HFF-Myc (cell line): Measurements from ENCODE around the gene SH3PXD2A.
A peak's percentile ranks its signal among the peaks of the same experiment; 100 is the strongest.

Source experiments
- DNase-seq: peaks from one replicate; pipeline ENCODE4 v3.0.0-alpha.2; 2011; ENCODE audit warnings: low read depth; ENCODE audit errors: extremely low read depth
- H3K4me3 ChIP-seq: replicated peaks from 2 replicates; pipeline ENCODE4 v1.5.1; 2011; ENCODE audit warnings: low read depth, mild to moderate bottlenecking, control low read depth, low read length
- TF ChIP-seq, protein P1 (sequence below): IDR thresholded peaks from 2 replicates; pipeline ENCODE4 v1.5.1; 2012; ENCODE audit warnings: mild to moderate bottlenecking, low read depth, low read length, control low read depth; ENCODE audit errors: missing control alignments

The SH3PXD2A gene

DNA sequence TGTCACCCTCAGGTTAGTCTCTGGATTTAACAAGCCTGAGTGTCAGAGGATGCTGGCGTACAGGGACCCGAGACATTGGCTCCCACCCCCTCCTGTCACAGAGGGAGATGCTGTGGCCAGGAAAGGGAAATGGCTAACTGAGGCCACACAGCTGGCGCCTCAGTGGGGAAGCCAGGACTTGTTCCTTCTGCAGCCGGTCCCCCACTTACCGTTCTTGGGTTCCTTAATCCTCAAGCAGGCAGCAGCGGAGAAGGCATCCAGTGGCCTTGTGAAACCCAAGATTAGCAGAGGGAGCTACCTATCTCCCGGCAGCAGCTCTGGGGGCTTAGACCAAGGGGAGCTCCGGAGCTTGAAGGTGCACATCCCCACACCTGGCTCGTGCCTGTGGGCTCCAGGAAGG, 296.5 kb downstream of the SH3PXD2A start:
- TF ChIP-seq, protein P1, sequence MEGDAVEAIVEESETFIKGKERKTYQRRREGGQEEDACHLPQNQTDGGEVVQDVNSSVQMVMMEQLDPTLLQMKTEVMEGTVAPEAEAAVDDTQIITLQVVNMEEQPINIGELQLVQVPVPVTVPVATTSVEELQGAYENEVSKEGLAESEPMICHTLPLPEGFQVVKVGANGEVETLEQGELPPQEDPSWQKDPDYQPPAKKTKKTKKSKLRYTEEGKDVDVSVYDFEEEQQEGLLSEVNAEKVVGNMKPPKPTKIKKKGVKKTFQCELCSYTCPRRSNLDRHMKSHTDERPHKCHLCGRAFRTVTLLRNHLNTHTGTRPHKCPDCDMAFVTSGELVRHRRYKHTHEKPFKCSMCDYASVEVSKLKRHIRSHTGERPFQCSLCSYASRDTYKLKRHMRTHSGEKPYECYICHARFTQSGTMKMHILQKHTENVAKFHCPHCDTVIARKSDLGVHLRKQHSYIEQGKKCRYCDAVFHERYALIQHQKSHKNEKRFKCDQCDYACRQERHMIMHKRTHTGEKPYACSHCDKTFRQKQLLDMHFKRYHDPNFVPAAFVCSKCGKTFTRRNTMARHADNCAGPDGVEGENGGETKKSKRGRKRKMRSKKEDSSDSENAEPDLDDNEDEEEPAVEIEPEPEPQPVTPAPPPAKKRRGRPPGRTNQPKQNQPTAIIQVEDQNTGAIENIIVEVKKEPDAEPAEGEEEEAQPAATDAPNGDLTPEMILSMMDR = no peak
- no peak for DNase-seq
- no peak overlapping the region for H3K4me3 ChIP-seq

DNA sequence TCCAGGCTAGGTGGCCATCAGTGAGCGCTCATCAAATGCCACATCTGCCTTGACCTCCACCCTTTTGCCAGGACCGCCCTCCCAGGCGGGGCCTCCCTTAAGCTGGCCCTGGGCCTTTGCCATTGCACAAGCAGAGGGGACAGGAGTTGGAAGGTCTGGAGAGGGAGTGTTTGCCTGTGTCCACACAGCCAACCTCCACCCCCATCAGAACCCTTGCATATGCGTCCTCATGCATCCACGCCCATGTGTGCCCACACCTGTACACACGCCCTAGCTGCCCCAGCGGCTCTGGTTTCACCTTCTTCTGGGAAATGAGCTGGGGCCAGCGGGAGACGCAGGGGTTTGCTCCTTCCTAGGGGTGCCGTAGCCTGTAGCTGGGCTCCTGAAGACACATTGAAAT, 297.9 kb downstream of the SH3PXD2A start:
- TF ChIP-seq, protein P1 = no peak
- DNase-seq = no peak
- H3K4me3 ChIP-seq = no peak overlapping the region

DNA sequence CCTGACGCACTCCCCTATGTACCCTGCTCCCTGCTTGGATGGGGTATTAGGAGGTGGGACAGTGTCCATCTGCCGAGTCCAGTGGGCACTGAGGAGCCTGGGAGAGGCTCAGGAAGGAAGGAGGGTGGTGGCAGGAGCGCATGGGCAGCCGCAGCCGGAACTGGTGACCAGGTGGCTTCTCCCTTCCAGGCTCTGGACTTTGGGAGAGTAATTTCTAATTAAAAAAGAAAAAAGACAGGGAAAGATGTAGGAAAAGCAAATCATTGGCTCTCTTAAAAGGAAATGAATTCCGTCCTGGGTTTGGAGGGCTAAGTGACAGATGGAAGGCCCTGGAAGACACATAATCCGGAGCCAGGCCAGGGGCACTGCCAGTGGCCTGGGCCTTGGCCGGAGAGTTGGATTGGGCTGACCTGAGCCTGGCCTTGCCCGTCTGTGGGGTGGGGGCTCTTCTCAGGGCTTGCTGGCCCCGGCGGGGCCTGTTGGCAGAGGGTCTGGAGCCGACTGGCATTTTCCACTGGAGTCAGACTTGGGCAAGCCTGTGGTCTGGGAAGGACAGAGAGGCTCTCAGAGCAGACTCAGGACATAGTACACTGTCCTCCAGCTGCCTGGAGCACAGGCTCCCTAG, 298.9 kb downstream of the SH3PXD2A start:
- TF ChIP-seq, protein P1 = no peak
- DNase-seq = no peak
- H3K4me3 ChIP-seq = no peak overlapping the region

DNA sequence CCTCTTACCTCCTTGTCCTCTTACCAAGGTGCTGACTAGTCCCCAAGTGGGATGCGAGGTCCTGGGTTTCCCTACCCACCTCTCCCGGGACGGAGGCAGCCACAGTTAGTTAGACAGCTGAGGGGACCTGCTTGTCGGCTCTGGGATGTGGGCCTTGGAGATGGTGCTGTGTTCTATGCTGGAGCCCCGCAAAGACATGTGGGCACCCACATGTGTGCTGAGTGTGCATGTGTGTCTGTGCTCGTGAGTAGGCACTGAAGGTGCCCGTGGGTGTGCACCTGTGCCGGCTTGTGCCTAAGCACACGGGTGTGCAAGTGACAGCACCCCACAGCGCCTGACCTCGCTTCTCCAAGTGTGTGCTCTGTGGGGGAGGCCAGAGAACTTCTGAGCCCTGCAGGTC, 299.7 kb downstream of the SH3PXD2A start:
- peak overlapping the region; percentile 41 for H3K4me3 ChIP-seq
- no peak for DNase-seq
- TF ChIP-seq, protein P1 = no peak

DNA sequence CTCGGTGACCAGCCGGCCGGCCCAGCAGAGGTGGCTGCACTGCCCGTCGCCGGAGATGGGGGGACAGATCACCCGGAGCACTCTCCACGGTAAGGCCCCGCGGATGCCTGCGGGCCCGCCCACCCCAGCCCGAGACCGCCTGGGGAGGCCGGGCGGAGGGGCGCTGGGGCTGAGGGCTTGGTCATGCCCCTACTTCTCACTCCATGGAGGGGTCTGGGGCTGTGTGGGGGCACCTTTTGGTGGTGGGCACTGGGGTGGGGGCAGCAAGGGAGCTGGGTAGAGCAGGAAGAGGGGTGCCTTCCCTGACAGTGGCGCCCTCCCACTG, 300.1 kb downstream of the SH3PXD2A start:
- H3K4me3 ChIP-seq = peak overlapping the region; percentile 41
- TF ChIP-seq, protein P1 = no peak
- no peak for DNase-seq

DNA sequence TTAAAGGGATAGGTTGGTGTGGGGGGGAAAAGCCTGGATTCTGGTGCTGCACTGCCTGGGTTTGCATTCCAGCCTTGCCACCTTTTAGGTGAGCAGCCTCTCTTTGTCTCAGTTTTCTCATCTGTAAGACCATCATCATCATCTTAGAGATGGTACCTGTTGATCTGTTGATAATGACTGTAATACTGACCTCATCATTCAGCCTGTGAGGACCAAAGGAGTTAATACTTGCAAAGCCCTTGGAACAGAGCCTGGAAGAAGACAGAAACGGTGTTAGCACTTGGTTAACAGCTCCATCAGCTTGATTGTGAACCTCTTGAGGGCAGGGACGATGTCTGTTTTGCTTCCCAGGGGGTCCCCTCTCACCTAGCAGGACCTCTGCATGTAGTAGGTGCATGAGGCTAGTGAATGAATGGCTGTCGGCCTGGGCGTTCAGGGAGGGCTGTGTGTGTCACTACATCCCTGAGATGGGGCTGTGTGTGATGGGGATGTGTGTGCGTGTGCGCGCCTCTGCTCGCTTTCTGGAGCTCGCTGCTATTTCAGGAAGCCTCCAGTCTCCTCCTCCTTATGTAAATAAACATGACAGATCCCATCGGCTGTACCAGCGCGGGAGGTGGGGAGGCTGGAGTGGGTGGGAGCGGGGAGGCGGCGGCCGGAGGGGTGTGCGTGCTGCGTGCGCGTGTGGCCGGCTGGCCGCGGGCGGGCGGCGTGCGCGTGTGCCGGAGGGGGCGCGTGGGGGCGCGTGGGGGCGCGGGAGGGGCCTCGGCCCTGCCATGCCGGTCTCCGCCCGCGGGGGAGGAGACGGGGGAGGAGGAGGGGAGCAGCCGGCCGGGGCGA, 300.7 kb downstream of the SH3PXD2A start:
- DNase-seq = no peak
- peak overlapping the region; percentile 41 for H3K4me3 ChIP-seq
- TF ChIP-seq, protein P1 = no peak
